ENCODE measurements around the gene DNAH2. TPM values are rescaled to one million over a fixed set of nuclear protein-coding genes. Genes with fewer than 3 reads are reported as not detected.

DNAH2 gene
- total and polyA plus RNA-seq, 2 donors: 0.07 to 0.14 TPM

DNA sequence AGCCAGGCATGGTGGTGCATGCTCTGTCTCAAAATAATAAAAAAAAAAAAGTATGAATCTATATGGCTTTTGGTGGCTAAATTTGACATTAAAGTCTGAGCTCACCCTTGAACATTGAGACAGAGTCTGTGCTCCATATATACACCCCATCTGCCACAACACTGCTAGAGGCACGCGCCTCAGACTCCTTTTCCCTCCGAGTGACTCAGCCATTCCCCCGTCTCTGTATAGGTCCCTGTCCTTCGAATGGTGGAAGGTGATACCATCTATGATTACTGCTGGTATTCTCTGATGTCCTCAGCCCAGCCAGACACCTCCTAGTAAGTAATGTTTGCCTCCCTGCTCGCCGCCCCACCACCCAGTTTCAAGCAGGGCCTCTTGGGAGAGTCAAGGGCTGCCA, 17.0 kb upstream of the DNAH2 start:
- DNase-seq (ENCODE audit: low read depth in 6 of 9, low spot score in 9 of 9): no peak
- Histone ChIP-seq H3K27me3 (ENCODE audit: control insufficient read depth in 2 of 2, insufficient read depth in 1 of 2, low read length in 1 of 2) (peaks cover 17 to 28% of the 10 kb centered on the region in 2 donors), H3K4me3 (ENCODE audit: low read length in 2 of 2) (no peak overlapping the region), H3K9me3 (ENCODE audit: control insufficient read depth in 2 of 2, insufficient read depth in 1 of 2, low read length in 1 of 2) (peaks cover 0 to under 1% of the 10 kb centered on the region in 2 donors), H3K36me3 (ENCODE audit: control insufficient read depth in 2 of 2, insufficient read depth in 2 of 2, low read length in 1 of 2) (peaks cover 25 to 27% of the 10 kb centered on the region in 2 donors), H3K27ac (ENCODE audit: low read depth in 1 of 2, low read length in 1 of 2) (no peak overlapping the region), H3K4me1 (ENCODE audit: control insufficient read depth in 2 of 2, insufficient read depth in 2 of 2, low read length in 2 of 2) (peaks cover 7 to 8% of the 10 kb centered on the region in 2 donors)
- 97% methylated on average over 7 of the region's 7 CpGs for WGBS

DNA sequence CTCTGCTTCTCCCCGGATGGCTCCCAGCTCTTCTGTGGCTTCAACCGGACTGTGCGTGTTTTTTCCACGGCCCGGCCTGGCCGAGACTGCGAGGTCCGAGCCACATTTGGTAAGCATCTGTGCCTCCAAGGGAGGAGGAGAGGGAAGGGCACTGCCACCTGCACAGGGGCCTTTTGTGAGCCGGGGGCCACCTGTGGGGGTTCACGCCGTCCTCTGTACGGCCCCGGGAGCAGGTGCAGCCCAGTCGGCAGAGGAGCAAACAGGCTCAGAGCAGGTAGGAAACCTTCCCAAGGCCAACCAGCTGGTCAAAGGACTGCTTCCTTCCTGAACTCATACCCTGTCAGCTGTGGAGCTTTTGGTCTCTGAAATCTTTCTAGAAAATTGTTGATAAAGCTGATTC, 15.9 kb upstream of the DNAH2 start:
- no peak overlapping the region for H3K4me3 ChIP-seq (ENCODE audit: low read length in 2 of 2)
- H3K9me3 ChIP-seq (ENCODE audit: control insufficient read depth in 2 of 2, insufficient read depth in 1 of 2, low read length in 1 of 2): peaks cover 0 to 8% of the 10 kb centered on the region in 2 donors
- peaks cover 21 to 25% of the 10 kb centered on the region in 2 donors for H3K36me3 ChIP-seq (ENCODE audit: control insufficient read depth in 2 of 2, insufficient read depth in 2 of 2, low read length in 1 of 2)
- WGBS: 97% methylated on average over 14 of the region's 14 CpGs
- H3K4me1 ChIP-seq (ENCODE audit: control insufficient read depth in 2 of 2, insufficient read depth in 2 of 2, low read length in 2 of 2): peaks cover 8 to 11% of the 10 kb centered on the region in 2 donors
- no peak for DNase-seq (ENCODE audit: low read depth in 6 of 9, low spot score in 9 of 9)
- peaks cover 28 to 40% of the 10 kb centered on the region in 2 donors for H3K27me3 ChIP-seq (ENCODE audit: control insufficient read depth in 2 of 2, insufficient read depth in 1 of 2, low read length in 1 of 2)
- H3K27ac ChIP-seq (ENCODE audit: low read depth in 1 of 2, low read length in 1 of 2): no peak overlapping the region

DNA sequence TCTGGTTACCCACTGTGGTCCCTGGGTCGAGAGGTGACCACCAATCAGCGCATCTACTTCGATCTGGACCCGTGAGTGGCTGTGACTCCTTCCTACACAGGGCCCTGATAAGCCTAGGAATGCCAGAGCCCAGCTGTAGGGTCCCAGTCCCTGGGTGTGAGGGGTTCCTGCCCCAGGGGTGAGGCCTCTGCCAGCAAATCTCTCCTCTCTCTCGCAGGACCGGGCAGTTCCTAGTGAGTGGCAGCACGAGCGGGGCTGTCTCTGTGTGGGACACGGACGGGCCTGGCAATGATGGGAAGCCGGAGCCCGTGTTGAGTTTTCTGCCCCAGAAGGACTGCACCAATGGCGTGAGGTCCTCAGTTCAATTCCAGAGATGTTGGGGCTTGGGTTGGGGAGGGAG, 14.8 kb upstream of the DNAH2 start:
- 98% methylated on average over 13 of the region's 13 CpGs for WGBS
- no peak for DNase-seq (ENCODE audit: low read depth in 6 of 9, low spot score in 9 of 9)
- Histone ChIP-seq H3K4me1 (ENCODE audit: control insufficient read depth in 2 of 2, insufficient read depth in 2 of 2, low read length in 2 of 2) (peaks cover 8 to 11% of the 10 kb centered on the region in 2 donors), H3K27ac (ENCODE audit: low read depth in 1 of 2, low read length in 1 of 2) (no peak overlapping the region), H3K36me3 (ENCODE audit: control insufficient read depth in 2 of 2, insufficient read depth in 2 of 2, low read length in 1 of 2) (peaks cover 18 to 25% of the 10 kb centered on the region in 2 donors), H3K4me3 (ENCODE audit: low read length in 2 of 2) (no peak overlapping the region), H3K9me3 (ENCODE audit: control insufficient read depth in 2 of 2, insufficient read depth in 1 of 2, low read length in 1 of 2) (peaks cover 0 to 11% of the 10 kb centered on the region in 2 donors), H3K27me3 (ENCODE audit: control insufficient read depth in 2 of 2, insufficient read depth in 1 of 2, low read length in 1 of 2) (peaks cover 38 to 51% of the 10 kb centered on the region in 2 donors)

DNA sequence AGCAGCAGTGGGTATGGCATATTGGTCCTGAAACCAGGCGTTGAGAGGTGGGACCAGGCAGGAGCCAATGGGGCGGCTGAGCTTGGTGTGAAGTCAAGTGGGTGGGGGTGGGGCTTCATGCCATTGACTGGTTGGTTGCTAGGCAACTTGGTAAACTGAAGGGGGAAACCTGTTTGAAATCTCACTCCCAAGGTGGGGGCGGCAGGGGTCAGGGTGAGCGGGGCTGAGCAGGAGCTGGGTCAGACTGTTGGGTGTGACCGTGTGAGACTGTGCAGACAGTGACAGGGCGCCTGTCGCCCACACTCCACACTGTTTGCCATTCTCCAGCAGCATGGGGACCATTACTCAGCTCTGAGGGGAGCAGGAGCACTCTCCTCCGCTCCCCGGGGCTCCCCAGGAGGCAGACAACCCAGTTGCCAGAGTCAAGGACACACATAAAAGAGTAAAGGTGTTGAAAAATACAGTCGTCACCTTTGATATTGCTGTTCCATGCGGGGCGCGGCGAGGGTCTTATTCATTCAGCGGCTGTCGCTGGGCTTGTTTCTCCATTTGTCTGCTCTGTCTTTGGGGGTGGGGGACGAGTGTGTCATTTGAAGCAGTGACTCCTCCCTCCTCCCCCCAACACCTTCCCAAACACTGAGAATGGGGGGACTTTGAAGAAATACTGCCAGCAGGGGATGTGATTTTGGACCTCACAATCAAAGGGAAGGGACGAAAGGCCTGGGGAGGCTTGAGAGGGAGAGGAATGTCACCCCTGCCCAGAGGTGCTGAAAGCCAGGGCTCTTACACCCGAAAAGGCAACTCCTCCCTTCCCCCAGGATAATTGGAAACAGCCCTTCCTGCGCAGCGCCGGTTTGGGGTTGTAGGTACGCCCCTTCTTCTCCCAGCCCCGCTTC, 13.7 kb upstream of the DNAH2 start:
- Histone ChIP-seq H3K4me3 (ENCODE audit: low read length in 2 of 2) (no peak overlapping the region), H3K27ac (ENCODE audit: low read depth in 1 of 2, low read length in 1 of 2) (no peak overlapping the region), H3K4me1 (ENCODE audit: control insufficient read depth in 2 of 2, insufficient read depth in 2 of 2, low read length in 2 of 2) (peaks cover 8 to 11% of the 10 kb centered on the region in 2 donors), H3K27me3 (ENCODE audit: control insufficient read depth in 2 of 2, insufficient read depth in 1 of 2, low read length in 1 of 2) (peaks cover 38 to 61% of the 10 kb centered on the region in 2 donors), H3K9me3 (ENCODE audit: control insufficient read depth in 2 of 2, insufficient read depth in 1 of 2, low read length in 1 of 2) (peaks cover 0 to 11% of the 10 kb centered on the region in 2 donors), H3K36me3 (ENCODE audit: control insufficient read depth in 2 of 2, insufficient read depth in 2 of 2, low read length in 1 of 2) (peaks cover 18 to 25% of the 10 kb centered on the region in 2 donors)
- 73% methylated on average over 24 of the region's 24 CpGs for WGBS
- DNase-seq (ENCODE audit: low read depth in 6 of 9, low spot score in 9 of 9): no peak

DNA sequence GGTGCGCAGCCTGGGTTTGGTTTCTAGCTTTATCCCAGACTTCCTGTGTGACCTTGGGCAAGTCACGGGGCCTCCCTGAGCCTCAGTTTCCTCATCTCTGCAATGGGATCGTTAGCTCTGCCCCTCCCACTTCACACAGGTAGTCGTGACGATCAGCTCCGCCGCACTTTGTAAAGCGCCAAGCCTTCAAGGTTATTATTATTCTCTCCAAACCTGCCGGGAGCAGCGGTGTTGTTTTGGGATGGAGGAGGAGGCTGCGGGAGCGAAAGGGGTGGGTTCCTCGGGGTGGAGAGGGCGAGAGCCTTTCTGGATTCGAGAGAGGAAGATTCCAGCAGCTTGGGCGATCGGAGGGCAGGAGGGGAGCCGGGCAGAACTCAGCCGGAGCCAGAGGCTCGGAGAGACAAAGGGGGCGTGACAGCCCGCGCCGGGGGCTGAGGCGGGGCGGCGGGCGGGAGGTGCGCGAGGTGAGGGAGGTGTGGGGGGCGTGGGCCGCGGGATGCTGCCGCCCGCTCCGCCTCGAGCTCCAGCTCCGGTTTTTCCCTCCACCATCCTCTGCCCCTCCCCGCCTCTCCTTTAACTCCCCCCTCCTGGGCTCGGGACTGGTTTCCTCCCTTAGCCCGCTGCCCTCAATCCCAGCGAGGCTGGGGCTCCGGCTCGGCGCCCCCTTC, 12.8 kb upstream of the DNAH2 start, which contains the start of gene EFNB3:
EFNB3 (plus strand) TSS at position 602 of the 668 bp plus-strand sequence. CDS start 397 bp downstream, outside the sequence.
- no peak within 1 kb of the TSS for H3K27ac ChIP-seq (ENCODE audit: low read depth in 1 of 2, low read length in 1 of 2)
- H3K4me3 ChIP-seq (ENCODE audit: low read length in 2 of 2): peak within 1 kb of the TSS in 1 of 2 donors; percentile 44
- peaks cover 8 to 11% of the 10 kb centered on the region in 2 donors for H3K4me1 ChIP-seq (ENCODE audit: control insufficient read depth in 2 of 2, insufficient read depth in 2 of 2, low read length in 2 of 2)
- 4% methylated on average over 45 of the region's 45 CpGs for WGBS
- H3K36me3 ChIP-seq (ENCODE audit: control insufficient read depth in 2 of 2, insufficient read depth in 2 of 2, low read length in 1 of 2): peaks cover 18 to 25% of the 10 kb centered on the region in 2 donors
- peaks cover 0 to 11% of the 10 kb centered on the region in 2 donors for H3K9me3 ChIP-seq (ENCODE audit: control insufficient read depth in 2 of 2, insufficient read depth in 1 of 2, low read length in 1 of 2)
- no peak for DNase-seq (ENCODE audit: low read depth in 6 of 9, low spot score in 9 of 9)
- peaks cover 38 to 68% of the 10 kb centered on the region in 2 donors for H3K27me3 ChIP-seq (ENCODE audit: control insufficient read depth in 2 of 2, insufficient read depth in 1 of 2, low read length in 1 of 2)

DNA sequence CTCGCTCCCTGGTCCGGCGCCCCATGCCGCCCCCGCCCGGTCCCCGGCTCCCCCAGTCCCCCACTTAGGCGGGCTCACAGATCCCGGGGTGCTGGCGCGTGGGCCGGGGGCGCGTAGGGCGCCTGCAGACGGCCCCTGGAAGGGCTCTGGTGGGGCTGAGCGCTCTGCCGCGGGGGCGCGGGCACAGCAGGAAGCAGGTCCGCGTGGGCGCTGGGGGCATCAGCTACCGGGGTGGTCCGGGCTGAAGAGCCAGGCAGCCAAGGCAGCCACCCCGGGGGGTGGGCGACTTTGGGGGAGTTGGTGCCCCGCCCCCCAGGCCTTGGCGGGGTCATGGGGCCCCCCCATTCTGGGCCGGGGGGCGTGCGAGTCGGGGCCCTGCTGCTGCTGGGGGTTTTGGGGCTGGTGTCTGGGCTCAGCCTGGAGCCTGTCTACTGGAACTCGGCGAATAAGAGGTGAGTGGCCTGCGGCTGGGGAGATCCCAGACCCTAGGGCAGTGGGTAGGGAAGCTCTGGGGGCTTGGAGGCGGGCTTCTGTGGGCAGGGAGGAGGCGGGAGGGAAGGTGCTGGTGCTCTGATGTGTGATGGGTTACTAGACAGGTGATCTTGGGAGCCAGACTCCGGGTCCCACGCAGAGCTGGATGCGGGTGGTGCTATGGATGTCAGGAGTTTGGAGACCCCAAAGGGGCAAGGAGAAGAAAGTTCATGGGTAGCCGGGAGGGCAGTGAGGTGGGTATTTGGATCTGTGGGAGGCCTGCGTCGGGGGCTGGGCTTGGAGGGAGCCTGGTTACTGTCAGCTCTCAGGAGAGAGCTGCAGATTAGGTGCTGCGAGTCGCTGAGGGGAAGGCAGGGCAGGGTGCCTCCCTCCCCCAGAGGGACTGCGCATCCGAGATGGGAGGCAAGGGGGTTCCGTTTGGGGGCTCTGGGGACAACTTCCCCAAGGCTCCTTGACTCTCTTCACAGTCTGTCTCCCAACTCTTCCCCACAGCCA, 12.0 kb upstream of the DNAH2 start:
- no peak for DNase-seq (ENCODE audit: low read depth in 6 of 9, low spot score in 9 of 9)
- H3K9me3 ChIP-seq (ENCODE audit: control insufficient read depth in 2 of 2, insufficient read depth in 1 of 2, low read length in 1 of 2): peaks cover 0 to 11% of the 10 kb centered on the region in 2 donors
- H3K27ac ChIP-seq (ENCODE audit: low read depth in 1 of 2, low read length in 1 of 2): no peak overlapping the region
- peaks cover 16 to 24% of the 10 kb centered on the region in 2 donors for H3K36me3 ChIP-seq (ENCODE audit: control insufficient read depth in 2 of 2, insufficient read depth in 2 of 2, low read length in 1 of 2)
- peaks cover 12 to 16% of the 10 kb centered on the region in 2 donors for H3K4me1 ChIP-seq (ENCODE audit: control insufficient read depth in 2 of 2, insufficient read depth in 2 of 2, low read length in 2 of 2)
- WGBS: 6% methylated on average over 50 of the region's 50 CpGs
- H3K4me3 ChIP-seq (ENCODE audit: low read length in 2 of 2): peak overlapping the region in 1 of 2 donors; percentile 44
- peaks cover 38 to 74% of the 10 kb centered on the region in 2 donors for H3K27me3 ChIP-seq (ENCODE audit: control insufficient read depth in 2 of 2, insufficient read depth in 1 of 2, low read length in 1 of 2)

DNA sequence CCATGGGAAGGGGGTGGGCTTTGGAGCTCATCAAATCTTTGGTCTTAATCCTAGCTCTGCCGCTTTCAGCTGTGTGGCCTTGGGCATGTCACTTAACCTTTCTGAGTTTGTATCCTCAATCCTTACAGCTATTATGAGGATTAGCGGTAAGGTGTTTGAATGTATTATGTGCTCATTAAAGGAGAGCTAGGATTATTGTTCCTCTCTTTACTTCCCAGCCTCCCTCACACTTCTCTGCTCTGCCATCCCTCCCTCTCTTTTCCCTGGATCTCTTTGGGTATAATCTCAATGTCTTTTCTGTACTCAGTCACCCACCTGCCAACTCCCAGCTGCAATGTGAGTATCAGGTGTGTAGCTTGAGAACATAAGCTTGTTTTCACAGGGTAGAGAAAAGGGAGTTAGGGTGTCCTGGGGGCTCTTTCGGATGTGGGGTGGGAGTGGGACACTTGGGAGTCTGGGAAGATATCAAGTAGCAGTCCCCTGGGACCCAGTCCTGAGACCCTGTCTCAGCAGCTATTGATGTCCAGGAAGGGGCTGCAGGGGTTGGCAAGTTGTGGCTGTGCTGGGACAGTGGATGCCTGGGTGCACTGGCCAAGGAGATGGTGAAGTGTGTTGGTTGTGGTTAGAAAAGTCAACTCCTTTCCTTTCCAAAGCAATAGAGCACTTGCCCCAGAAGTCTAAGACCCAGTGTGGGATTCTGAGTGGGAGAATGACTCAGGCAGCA, 10.8 kb upstream of the DNAH2 start:
- WGBS: 97% methylated on average over 3 of the region's 3 CpGs

DNA sequence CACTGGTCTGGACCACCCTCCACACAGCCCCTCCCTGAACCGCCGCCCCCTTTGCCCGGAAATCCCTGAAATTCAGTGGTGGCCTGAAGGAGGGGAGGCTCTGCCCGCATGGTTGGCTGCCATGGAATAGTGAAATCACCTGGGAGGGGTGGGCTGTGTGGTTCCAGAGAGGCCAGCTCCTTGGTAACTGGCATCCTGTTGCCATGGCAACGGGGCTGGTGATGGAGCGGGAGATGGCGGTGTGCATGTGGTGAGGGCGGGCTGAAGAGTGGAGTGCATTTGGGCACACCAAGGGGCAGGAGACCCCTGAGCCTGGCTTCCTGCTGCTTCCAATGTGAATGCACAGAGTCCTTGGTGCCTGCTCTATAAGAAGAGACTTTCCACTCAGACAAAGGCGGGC, 10.1 kb upstream of the DNAH2 start:
- DNase-seq (ENCODE audit: low read depth in 6 of 9, low spot score in 9 of 9): no peak
- Histone ChIP-seq H3K36me3 (ENCODE audit: control insufficient read depth in 2 of 2, insufficient read depth in 2 of 2, low read length in 1 of 2) (peaks cover 3 to 8% of the 10 kb centered on the region in 2 donors), H3K9me3 (ENCODE audit: control insufficient read depth in 2 of 2, insufficient read depth in 1 of 2, low read length in 1 of 2) (peaks cover 0 to 11% of the 10 kb centered on the region in 2 donors), H3K4me3 (ENCODE audit: low read length in 2 of 2) (no peak overlapping the region), H3K27ac (ENCODE audit: low read depth in 1 of 2, low read length in 1 of 2) (no peak overlapping the region), H3K27me3 (ENCODE audit: control insufficient read depth in 2 of 2, insufficient read depth in 1 of 2, low read length in 1 of 2) (peaks cover 38 to 92% of the 10 kb centered on the region in 2 donors), H3K4me1 (ENCODE audit: control insufficient read depth in 2 of 2, insufficient read depth in 2 of 2, low read length in 2 of 2) (peaks cover 12 to 20% of the 10 kb centered on the region in 2 donors)
- WGBS: 88% methylated on average over 9 of the region's 9 CpGs

More for the DNA sequence above, 10.8 kb upstream of the DNAH2 start:
- Histone ChIP-seq H3K4me1 (ENCODE audit: control insufficient read depth in 2 of 2, insufficient read depth in 2 of 2, low read length in 2 of 2) (peaks cover 12 to 16% of the 10 kb centered on the region in 2 donors), H3K4me3 (ENCODE audit: low read length in 2 of 2) (no peak overlapping the region), H3K9me3 (ENCODE audit: control insufficient read depth in 2 of 2, insufficient read depth in 1 of 2, low read length in 1 of 2) (peaks cover 0 to 11% of the 10 kb centered on the region in 2 donors), H3K27me3 (ENCODE audit: control insufficient read depth in 2 of 2, insufficient read depth in 1 of 2, low read length in 1 of 2) (peaks cover 38 to 85% of the 10 kb centered on the region in 2 donors), H3K27ac (ENCODE audit: low read depth in 1 of 2, low read length in 1 of 2) (no peak overlapping the region), H3K36me3 (ENCODE audit: control insufficient read depth in 2 of 2, insufficient read depth in 2 of 2, low read length in 1 of 2) (peaks cover 8 to 14% of the 10 kb centered on the region in 2 donors)
- no peak for DNase-seq (ENCODE audit: low read depth in 6 of 9, low spot score in 9 of 9)
